AG10803 (cell line): ENCODE results near the gene FBN2.
A peak's percentile ranks its signal among the peaks of the same experiment; 100 is the strongest.

Experiments
- DNase-seq: peaks from one replicate; pipeline ENCODE4 v3.0.0; 2010; ENCODE audit warnings: low read depth
- H3K4me3 ChIP-seq: 2 replicates; pipeline ENCODE4 v1.5.1; 2011; ENCODE audit warnings: mild to moderate bottlenecking, low read length, control low read depth
- TF ChIP-seq, protein P1 (sequence below): conservative IDR thresholded peaks from 2 replicates; pipeline ENCODE4 v1.5.1; 2011; ENCODE audit warnings: mild to moderate bottlenecking, low read length, control low read depth, inconsistent platforms

The FBN2 gene

GRCh38 chr5:128498844-128499455 is 39.1 kb downstream of the FBN2 start:
- H3K4me3 ChIP-seq, result no peak overlapping the region
- peak; percentile 60 for DNase-seq
- TF ChIP-seq, protein P1, sequence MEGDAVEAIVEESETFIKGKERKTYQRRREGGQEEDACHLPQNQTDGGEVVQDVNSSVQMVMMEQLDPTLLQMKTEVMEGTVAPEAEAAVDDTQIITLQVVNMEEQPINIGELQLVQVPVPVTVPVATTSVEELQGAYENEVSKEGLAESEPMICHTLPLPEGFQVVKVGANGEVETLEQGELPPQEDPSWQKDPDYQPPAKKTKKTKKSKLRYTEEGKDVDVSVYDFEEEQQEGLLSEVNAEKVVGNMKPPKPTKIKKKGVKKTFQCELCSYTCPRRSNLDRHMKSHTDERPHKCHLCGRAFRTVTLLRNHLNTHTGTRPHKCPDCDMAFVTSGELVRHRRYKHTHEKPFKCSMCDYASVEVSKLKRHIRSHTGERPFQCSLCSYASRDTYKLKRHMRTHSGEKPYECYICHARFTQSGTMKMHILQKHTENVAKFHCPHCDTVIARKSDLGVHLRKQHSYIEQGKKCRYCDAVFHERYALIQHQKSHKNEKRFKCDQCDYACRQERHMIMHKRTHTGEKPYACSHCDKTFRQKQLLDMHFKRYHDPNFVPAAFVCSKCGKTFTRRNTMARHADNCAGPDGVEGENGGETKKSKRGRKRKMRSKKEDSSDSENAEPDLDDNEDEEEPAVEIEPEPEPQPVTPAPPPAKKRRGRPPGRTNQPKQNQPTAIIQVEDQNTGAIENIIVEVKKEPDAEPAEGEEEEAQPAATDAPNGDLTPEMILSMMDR, result peak; percentile 64

GRCh38 chr5:128494516-128494915 is 43.5 kb downstream of the FBN2 start:
- no peak for DNase-seq
- no peak overlapping the region for H3K4me3 ChIP-seq
- TF ChIP-seq, protein P1, result no peak

DNA sequence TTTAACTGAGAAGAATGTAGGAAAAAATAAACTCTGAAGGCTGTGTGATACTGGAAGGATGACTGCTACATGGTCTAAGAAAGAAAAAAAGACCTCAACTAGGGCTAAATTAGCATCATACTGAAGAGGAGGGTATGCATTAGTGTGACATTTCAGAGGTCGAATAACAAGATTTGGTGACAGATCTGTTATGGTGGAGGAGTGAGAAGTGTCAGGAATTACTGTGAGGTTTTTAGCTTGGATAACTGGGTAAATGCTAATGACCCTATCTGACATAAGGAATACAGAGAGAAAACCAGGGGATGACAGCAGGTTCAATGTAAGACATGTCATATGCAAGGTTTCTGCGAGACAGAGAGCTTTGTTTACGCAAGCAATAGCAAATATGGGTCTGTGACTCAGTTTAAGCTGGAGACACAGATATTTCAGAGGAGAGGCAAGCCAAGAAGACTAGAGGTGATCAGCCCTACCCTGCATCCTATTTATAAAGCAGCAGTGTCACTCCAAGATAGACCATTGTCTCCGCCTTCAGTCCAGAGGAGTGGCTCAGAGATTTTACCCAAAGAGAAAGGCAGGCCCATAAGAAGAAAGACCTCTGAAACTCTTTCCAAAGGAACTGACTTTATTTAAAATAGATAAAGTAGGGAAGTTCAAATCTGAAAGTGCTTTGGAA is 44.3 kb downstream of the FBN2 start:
- H3K4me3 ChIP-seq, result no peak overlapping the region
- no peak for DNase-seq
- TF ChIP-seq, protein P1, result no peak

GRCh38 chr5:128491291-128491690 is 46.8 kb downstream of the FBN2 start:
- no peak overlapping the region for H3K4me3 ChIP-seq
- TF ChIP-seq, protein P1, result no peak
- DNase-seq, result no peak

DNA sequence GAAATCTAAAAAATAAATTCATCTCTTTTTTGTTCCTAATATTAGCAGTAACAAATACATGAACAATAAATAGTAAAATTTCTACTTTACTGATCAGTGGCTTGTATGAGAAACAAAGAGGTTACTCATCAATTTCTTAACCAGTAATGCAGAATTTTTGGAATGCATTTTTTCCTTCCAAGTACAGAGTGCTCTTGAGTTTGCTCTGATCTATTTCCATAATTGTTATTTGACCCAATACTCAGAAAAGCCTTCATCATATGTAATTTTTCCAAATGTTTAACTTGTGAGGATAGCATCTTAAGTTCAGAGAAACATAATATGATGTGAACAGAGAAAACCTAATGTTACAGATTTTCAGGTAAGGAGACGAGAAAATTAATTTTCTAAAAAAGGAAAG is 47.3 kb downstream of the FBN2 start:
- DNase-seq, result no peak
- no peak overlapping the region for H3K4me3 ChIP-seq
- TF ChIP-seq, protein P1, result no peak

GRCh38 chr5:128487041-128487440 is 51.0 kb downstream of the FBN2 start:
- no peak overlapping the region for H3K4me3 ChIP-seq
- TF ChIP-seq, protein P1, result no peak
- DNase-seq, result no peak

DNA sequence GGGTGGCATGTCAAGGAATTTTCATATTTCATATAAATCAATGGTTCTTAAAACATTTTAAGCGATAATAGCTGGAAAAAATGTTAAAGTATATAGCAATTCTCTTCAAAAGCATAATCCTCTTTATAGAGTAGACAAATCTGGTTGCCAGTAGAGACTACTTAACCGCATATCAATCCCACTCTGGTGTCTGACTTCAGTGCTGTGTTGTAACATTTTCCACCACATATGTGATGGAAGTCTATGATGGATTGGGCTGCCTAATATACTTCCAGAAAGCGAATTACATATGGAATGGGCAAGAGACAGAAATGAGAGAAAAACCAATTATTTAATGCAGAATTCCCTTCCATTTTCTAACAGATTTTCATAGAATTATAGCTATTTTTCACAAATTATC is 54.3 kb downstream of the FBN2 start:
- TF ChIP-seq, protein P1, result no peak
- H3K4me3 ChIP-seq, result no peak overlapping the region
- no peak for DNase-seq
